GM18909 (cell line): ENCODE data around the gene CFAP221.

Experiments
- ATAC-seq: cut with Tn5 transposase; IDR thresholded peaks from one replicate; pipeline ENCODE4 v1.9.1; 2021; ENCODE audit warnings: mild to moderate bottlenecking; ENCODE audit not compliant: unreplicated experiment, poor library complexity

Gene CFAP221

GRCh38 chr2:119533560-119533959 lies 10.7 kb upstream of the CFAP221 start:
- ATAC-seq: no peak

GRCh38 chr2:119536211-119536610 lies 8.0 kb upstream of the CFAP221 start:
- ATAC-seq: no peak

- no peak for ATAC-seq
Measured at GRCh38 chr2:119536707-119537106, 7.5 kb upstream of the CFAP221 start.

GRCh38 chr2:119537792-119538191 lies 6.5 kb upstream of the CFAP221 start:
- no peak for ATAC-seq

- no peak for ATAC-seq
Measured at GRCh38 chr2:119541476-119541875, 2.8 kb upstream of the CFAP221 start.

GRCh38 chr2:119544939-119545475 lies 758 bp downstream of the CFAP221 start:
- ATAC-seq: no peak

- ATAC-seq: no peak
Measured at GRCh38 chr2:119545754-119546446, 1.7 kb downstream of the CFAP221 start.

GRCh38 chr2:119546447-119546767 lies 2.2 kb downstream of the CFAP221 start:
- no peak for ATAC-seq

- no peak for ATAC-seq
Measured at GRCh38 chr2:119548516-119549120, 4.4 kb downstream of the CFAP221 start.

GRCh38 chr2:119549241-119549640 lies 5.0 kb downstream of the CFAP221 start:
- ATAC-seq: no peak

GRCh38 chr2:119550346-119550745 lies 6.1 kb downstream of the CFAP221 start:
- no peak for ATAC-seq

GRCh38 chr2:119550856-119551255 lies 6.6 kb downstream of the CFAP221 start:
- ATAC-seq: no peak

- no peak for ATAC-seq
Measured at GRCh38 chr2:119552902-119553301, 8.7 kb downstream of the CFAP221 start.

GRCh38 chr2:119553687-119554344 lies 9.6 kb downstream of the CFAP221 start:
- no peak for ATAC-seq

- ATAC-seq: no peak
Measured at GRCh38 chr2:119565481-119565880, 21.2 kb downstream of the CFAP221 start.

- ATAC-seq: no peak
Measured at GRCh38 chr2:119567292-119567691, 23.0 kb downstream of the CFAP221 start.

GRCh38 chr2:119574108-119574815 lies 30.0 kb downstream of the CFAP221 start:
- peak; percentile 97 for ATAC-seq

GRCh38 chr2:119574864-119575263 lies 30.6 kb downstream of the CFAP221 start:
- ATAC-seq: no peak

- ATAC-seq: no peak
Measured at GRCh38 chr2:119575439-119575838, 31.2 kb downstream of the CFAP221 start.

GRCh38 chr2:119579424-119580295 lies 35.4 kb downstream of the CFAP221 start:
- ATAC-seq: no peak
